SK-N-SH treated with all-trans-retinoic acid at 6 μM for 48 hours (cell line): Measurements from ENCODE around the gene ERI2.

Source experiments
- ATAC-seq: fragments of 200-7000 bp; cut with Tn5 transposase; 3 replicates; pipeline ENCODE4 v1.9.1; 2020; ENCODE audit warnings: mild to moderate bottlenecking, moderate library complexity
- ARNTL ChIP-seq: fragments of 450-650 bp; formaldehyde crosslinking; IDR thresholded peaks from 2 replicates; pipeline ENCODE4 v1.5.0; 2020; ENCODE audit warnings: low read depth, mild to moderate bottlenecking, moderate library complexity, borderline replicate concordance
- BACH2 ChIP-seq: fragments of 250-450 bp; sonication (Bioruptor Pico); IDR thresholded peaks from 2 replicates; pipeline ENCODE4 v1.9.0; 2021; ENCODE audit warnings: mild to moderate bottlenecking, borderline replicate concordance
- CREB5 ChIP-seq: fragments of 250-450 bp; sonication (Bioruptor Pico); IDR thresholded peaks from 2 replicates; pipeline ENCODE4 v1.5.1; 2020; ENCODE audit warnings: low read depth, mild to moderate bottlenecking, moderate library complexity
- CSRNP3 ChIP-seq: fragments of 250-450 bp; sonication (Bioruptor Pico); IDR thresholded peaks from 2 replicates; pipeline ENCODE4 v1.5.1; 2021; ENCODE audit warnings: mild to moderate bottlenecking, moderate library complexity
- ESRRG ChIP-seq: fragments of 250-450 bp; sonication (Bioruptor Pico); IDR thresholded peaks from 2 replicates; pipeline ENCODE4 v1.6.1; 2021; ENCODE audit warnings: mild to moderate bottlenecking
- ISL1 ChIP-seq: fragments of 250-450 bp; sonication (Bioruptor Pico); IDR thresholded peaks from 2 replicates; pipeline ENCODE4 v2.1.2; 2022; ENCODE audit warnings: mild to moderate bottlenecking, moderate library complexity
- OSR1 ChIP-seq: fragments of 250-450 bp; sonication (Bioruptor Pico); IDR thresholded peaks from 2 replicates; pipeline ENCODE4 v1.8.0; 2022; ENCODE audit warnings: moderate library complexity, mild to moderate bottlenecking, inconsistent platforms
- PATZ1 ChIP-seq: fragments of 250-450 bp; sonication (Bioruptor Pico); IDR thresholded peaks from 2 replicates; pipeline ENCODE4 v1.8.0; 2020; ENCODE audit warnings: mild to moderate bottlenecking, moderate library complexity, borderline replicate concordance
- POU6F1 ChIP-seq: fragments of 250-450 bp; sonication (Bioruptor Pico); IDR thresholded peaks from 2 replicates; pipeline ENCODE4 v1.8.0; 2021; ENCODE audit warnings: low read depth, mild to moderate bottlenecking, moderate library complexity, borderline replicate concordance
- PPARA ChIP-seq: fragments of 250-450 bp; sonication (Bioruptor Pico); IDR thresholded peaks from 2 replicates; pipeline ENCODE4 v1.5.0; 2020; ENCODE audit warnings: mild to moderate bottlenecking, borderline replicate concordance
- RARB ChIP-seq: fragments of 250-450 bp; sonication (Bioruptor Pico); IDR thresholded peaks from 2 replicates; pipeline ENCODE4 v1.8.0; 2021; ENCODE audit warnings: mild to moderate bottlenecking, moderate library complexity
- SNAI2 ChIP-seq: fragments of 250-450 bp; sonication (Bioruptor Pico); IDR thresholded peaks from 2 replicates; pipeline ENCODE4 v1.5.0; 2020; ENCODE audit warnings: mild to moderate bottlenecking, moderate library complexity
- TCF4 ChIP-seq: fragments of 250-450 bp; sonication (Bioruptor Pico); IDR thresholded peaks from 2 replicates; pipeline ENCODE4 v1.8.0; 2021; ENCODE audit warnings: mild to moderate bottlenecking, moderate library complexity, borderline replicate concordance
- TOX ChIP-seq: fragments of 250-450 bp; sonication (Bioruptor Pico); IDR thresholded peaks from 2 replicates; pipeline ENCODE4 v1.8.0; 2021; ENCODE audit warnings: mild to moderate bottlenecking, moderate library complexity, borderline replicate concordance
- ZC3H10 ChIP-seq: fragments of 250-450 bp; sonication (Bioruptor Pico); IDR thresholded peaks from 2 replicates; pipeline ENCODE4 v1.5.1; 2021; ENCODE audit warnings: mild to moderate bottlenecking, moderate library complexity
- ZFP3 ChIP-seq: fragments of 250-450 bp; sonication (Bioruptor Pico); IDR thresholded peaks from 2 replicates; pipeline ENCODE4 v1.5.0; 2020; ENCODE audit warnings: mild to moderate bottlenecking, moderate library complexity
- ZFP30 ChIP-seq: fragments of 450-650 bp; formaldehyde crosslinking; IDR thresholded peaks from 2 replicates; pipeline ENCODE4 v1.5.0; 2022; ENCODE audit warnings: mild to moderate bottlenecking, moderate library complexity
- ZNF565 ChIP-seq: fragments of 450-650 bp; formaldehyde crosslinking; conservative IDR thresholded peaks from 2 replicates; pipeline ENCODE4 v1.5.0; 2020; ENCODE audit warnings: low read depth, mild to moderate bottlenecking, moderate library complexity
- ZNF70 ChIP-seq: fragments of 450-650 bp; formaldehyde crosslinking; IDR thresholded peaks from 2 replicates; pipeline ENCODE4 v1.5.0; 2020; ENCODE audit warnings: mild to moderate bottlenecking, moderate library complexity
- ZNF8 ChIP-seq: fragments of 450-650 bp; formaldehyde crosslinking; IDR thresholded peaks from 2 replicates; pipeline ENCODE4 v1.5.0; 2020; ENCODE audit warnings: mild to moderate bottlenecking, moderate library complexity

ERI2 gene

GRCh38 chr16:20830372-20830771 lies 24.1 kb upstream of the ERI2 start:
- no peak for TF ChIP-seq ZNF70
- no peak for TF ChIP-seq BACH2 (CRISPR knock-in tag)
- no peak for TF ChIP-seq PATZ1 (CRISPR knock-in tag)
- no peak for TF ChIP-seq ZFP3 (CRISPR knock-in tag)
- no peak for TF ChIP-seq ZNF8 (CRISPR knock-in tag)
- no peak for TF ChIP-seq CREB5 (CRISPR knock-in tag)
- TF ChIP-seq POU6F1 (CRISPR knock-in tag), result no peak
- TF ChIP-seq TCF4 (CRISPR knock-in tag), result no peak
- TF ChIP-seq RARB (CRISPR knock-in tag), result no peak
- TF ChIP-seq ZC3H10 (CRISPR knock-in tag), result no peak
- TF ChIP-seq ZNF565 (CRISPR knock-in tag), result no peak
- no peak for TF ChIP-seq ARNTL (CRISPR knock-in tag)
- TF ChIP-seq TOX (CRISPR knock-in tag), result no peak
- no peak for TF ChIP-seq ZFP30 (CRISPR knock-in tag)
- ATAC-seq, result no peak

- no peak for ATAC-seq
These were observed 23.3 kb upstream of the ERI2 start for GRCh38 chr16:20829536-20829935.

More at GRCh38 chr16:20829536-20829935, 23.3 kb upstream of the ERI2 start:
- TF ChIP-seq TOX (CRISPR knock-in tag) (no peak), CSRNP3 (CRISPR knock-in tag) (no peak), ARNTL (CRISPR knock-in tag) (no peak), POU6F1 (CRISPR knock-in tag) (no peak), ISL1 (no peak), ESRRG (CRISPR knock-in tag) (no peak), CREB5 (CRISPR knock-in tag) (no peak), ZNF70 (no peak), ZNF8 (CRISPR knock-in tag) (no peak), BACH2 (CRISPR knock-in tag) (no peak), ZFP30 (CRISPR knock-in tag) (no peak), SNAI2 (CRISPR knock-in tag) (no peak), ZNF565 (CRISPR knock-in tag) (no peak), ZFP3 (CRISPR knock-in tag) (no peak), OSR1 (CRISPR knock-in tag) (no peak), PATZ1 (CRISPR knock-in tag) (no peak), PPARA (CRISPR knock-in tag) (no peak)
